ENCODE data around the gene EMSY.

GRCh38 chr11:76601724-76602123 lies 156.9 kb downstream of the EMSY start:
- TF ChIP-seq ZFX (IDR thresholded peaks at IDR 0.05) = no peak
- no peak for TF ChIP-seq CTCF (conservative IDR thresholded peaks at IDR 0.05)
